GM10266 (cell line): ENCODE measurements around the gene ADGRB3.

Source experiments
- DNase-seq: peaks from one replicate; pipeline ENCODE4 v3.0.0; 2012; ENCODE audit errors: extremely low spot score
- TF ChIP-seq, protein P1 (sequence below): IDR thresholded peaks from 2 replicates; pipeline ENCODE4 v1.5.1; 2012; ENCODE audit warnings: mild to moderate bottlenecking, low read depth; ENCODE audit not compliant: control insufficient read depth, insufficient read depth; ENCODE audit errors: missing control alignments

The ADGRB3 gene

DNA sequence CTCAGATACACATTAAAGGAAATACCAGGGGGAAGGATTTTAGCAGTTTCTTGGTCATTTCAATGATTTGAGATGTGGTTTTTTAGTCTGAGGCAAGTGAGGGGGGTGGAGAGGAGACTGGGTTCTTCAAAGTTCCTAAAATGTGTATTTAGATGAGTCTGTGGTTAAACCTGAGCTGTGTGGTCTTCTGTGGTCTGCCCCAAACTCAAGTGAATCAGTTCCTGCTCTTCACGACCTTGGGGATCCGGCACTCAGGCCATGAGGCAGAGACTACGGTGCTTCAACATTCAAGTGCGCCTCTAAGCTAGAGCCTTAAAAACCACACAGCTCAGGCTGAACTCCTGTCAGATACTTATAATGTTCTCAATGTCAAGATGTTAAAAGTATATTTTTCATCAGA lies 755.0 kb downstream of the ADGRB3 start:
- no peak for DNase-seq

DNA sequence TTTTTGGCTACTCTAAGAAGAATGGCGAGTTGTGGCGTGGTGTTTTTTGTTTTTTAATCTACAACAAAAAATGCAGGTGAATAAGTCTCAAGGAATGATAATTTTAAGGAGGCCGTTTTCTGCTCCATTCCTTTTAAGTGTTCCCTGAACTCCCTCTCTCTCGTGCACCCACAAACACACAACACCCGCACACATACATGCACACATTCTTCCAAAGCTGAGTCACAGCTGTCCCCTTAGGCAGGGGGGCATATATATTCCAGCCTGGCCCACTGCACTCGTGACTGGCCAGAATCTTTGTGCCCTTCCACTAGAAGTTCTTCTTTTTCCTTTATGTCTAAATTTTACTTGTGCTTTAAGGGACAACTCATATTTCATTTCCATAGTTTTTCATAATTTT lies 756.0 kb downstream of the ADGRB3 start:
- no peak for DNase-seq
- TF ChIP-seq, protein P1, sequence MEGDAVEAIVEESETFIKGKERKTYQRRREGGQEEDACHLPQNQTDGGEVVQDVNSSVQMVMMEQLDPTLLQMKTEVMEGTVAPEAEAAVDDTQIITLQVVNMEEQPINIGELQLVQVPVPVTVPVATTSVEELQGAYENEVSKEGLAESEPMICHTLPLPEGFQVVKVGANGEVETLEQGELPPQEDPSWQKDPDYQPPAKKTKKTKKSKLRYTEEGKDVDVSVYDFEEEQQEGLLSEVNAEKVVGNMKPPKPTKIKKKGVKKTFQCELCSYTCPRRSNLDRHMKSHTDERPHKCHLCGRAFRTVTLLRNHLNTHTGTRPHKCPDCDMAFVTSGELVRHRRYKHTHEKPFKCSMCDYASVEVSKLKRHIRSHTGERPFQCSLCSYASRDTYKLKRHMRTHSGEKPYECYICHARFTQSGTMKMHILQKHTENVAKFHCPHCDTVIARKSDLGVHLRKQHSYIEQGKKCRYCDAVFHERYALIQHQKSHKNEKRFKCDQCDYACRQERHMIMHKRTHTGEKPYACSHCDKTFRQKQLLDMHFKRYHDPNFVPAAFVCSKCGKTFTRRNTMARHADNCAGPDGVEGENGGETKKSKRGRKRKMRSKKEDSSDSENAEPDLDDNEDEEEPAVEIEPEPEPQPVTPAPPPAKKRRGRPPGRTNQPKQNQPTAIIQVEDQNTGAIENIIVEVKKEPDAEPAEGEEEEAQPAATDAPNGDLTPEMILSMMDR: no peak

More for the DNA sequence above, 755.0 kb downstream of the ADGRB3 start:
- TF ChIP-seq, protein P1: no peak

DNA sequence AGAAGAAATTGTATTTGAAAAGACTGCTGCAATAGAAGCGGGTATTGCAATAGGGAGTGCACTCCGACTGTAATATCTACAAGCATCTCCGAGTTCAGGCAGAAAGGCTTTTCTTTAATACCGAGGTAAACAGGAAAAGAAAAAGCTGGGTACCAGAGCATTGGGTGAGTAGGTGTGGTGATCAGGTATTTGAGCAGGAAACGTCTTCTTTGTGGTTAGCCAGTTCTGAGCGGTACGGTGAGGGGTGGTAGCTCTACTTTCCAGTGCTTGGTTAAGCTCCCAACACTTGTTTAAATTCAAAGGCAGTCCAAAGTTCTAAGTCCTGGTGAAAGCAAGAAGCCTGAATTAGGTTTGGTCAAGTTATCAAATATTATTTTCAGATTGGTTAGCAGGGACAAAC lies 757.7 kb downstream of the ADGRB3 start:
- TF ChIP-seq, protein P1: no peak
- DNase-seq: no peak

- TF ChIP-seq, protein P1: no peak
- no peak for DNase-seq
Measured at GRCh38 chr6:69398311-69398710, 763.2 kb downstream of the ADGRB3 start.

GRCh38 chr6:69398729-69399128 lies 763.6 kb downstream of the ADGRB3 start:
- no peak for DNase-seq

GRCh38 chr6:69408886-69409285 lies 773.8 kb downstream of the ADGRB3 start:
- TF ChIP-seq, protein P1: no peak
- no peak for DNase-seq

More at GRCh38 chr6:69398729-69399128, 763.6 kb downstream of the ADGRB3 start:
- TF ChIP-seq, protein P1: no peak

DNA sequence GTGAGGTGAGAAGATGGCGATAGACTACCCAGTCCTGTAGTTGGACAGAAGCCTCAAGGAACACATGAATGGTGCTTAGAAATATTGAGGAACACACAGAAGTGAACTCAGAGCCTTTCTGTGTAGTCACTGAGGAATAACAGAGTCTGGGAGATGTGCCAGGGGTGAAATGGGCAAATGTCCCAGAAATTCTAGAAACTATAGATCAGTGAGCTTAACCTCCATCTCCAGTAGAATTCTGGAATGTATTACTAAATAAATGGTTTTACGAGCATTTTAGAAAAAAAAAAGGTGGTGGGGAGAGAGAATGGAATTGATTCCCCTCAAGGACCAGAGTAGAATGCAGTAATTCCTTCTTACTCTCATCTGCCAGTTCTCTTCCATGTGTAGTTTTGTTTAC lies 781.7 kb downstream of the ADGRB3 start:
- DNase-seq: no peak
- TF ChIP-seq, protein P1: no peak
